A673 (cell line): Measurements from ENCODE around the gene EVPL.

Experiments
- EZH2 ChIP-seq: fragments of 200-600 bp; sonication (generic); IDR thresholded peaks from 2 replicates; pipeline ENCODE4 v1.6.1; 2017; ENCODE audit warnings: borderline replicate concordance, low read depth, mild to moderate bottlenecking, mixed read lengths, antibody characterized with exemption, low read length; ENCODE audit not compliant: poor library complexity, severe bottlenecking
- TF ChIP-seq, protein P1 (sequence below): fragments of 300-800, 200-600 bp; sonication (generic); conservative IDR thresholded peaks from 2 replicates; pipeline ENCODE4 v1.5.1; 2017; ENCODE audit warnings: low read depth, mild to moderate bottlenecking, antibody characterized with exemption, low read length, moderate library complexity, mixed read lengths

DNA sequence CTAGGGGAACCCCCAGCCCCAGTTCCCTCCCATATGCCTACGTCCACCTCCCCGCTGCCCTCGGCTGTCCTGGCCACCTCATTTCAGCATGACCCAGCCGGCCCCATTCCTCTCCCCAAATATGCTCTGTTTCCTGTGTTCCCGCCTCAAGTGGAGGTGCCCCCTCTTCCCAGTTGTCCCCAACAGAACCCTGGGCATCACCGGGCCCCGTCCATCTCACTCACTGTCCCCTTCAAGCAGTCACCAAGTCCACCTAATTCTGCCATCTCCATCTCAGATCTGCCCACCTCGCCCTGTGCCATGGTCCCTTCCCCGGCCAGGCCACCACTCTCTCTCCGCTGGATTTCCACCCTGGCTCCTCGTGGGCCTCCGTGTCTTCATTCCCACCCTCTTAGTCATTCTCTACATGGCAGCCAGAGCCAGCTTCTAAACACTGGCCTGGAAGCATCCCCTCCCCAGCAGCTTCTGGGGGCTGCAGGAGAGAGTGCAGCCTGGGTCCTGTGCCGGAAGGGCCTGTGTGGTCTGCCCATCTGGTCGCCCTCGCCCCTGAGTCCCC, 13.7 kb downstream of the EVPL start:
- TF ChIP-seq, protein P1, sequence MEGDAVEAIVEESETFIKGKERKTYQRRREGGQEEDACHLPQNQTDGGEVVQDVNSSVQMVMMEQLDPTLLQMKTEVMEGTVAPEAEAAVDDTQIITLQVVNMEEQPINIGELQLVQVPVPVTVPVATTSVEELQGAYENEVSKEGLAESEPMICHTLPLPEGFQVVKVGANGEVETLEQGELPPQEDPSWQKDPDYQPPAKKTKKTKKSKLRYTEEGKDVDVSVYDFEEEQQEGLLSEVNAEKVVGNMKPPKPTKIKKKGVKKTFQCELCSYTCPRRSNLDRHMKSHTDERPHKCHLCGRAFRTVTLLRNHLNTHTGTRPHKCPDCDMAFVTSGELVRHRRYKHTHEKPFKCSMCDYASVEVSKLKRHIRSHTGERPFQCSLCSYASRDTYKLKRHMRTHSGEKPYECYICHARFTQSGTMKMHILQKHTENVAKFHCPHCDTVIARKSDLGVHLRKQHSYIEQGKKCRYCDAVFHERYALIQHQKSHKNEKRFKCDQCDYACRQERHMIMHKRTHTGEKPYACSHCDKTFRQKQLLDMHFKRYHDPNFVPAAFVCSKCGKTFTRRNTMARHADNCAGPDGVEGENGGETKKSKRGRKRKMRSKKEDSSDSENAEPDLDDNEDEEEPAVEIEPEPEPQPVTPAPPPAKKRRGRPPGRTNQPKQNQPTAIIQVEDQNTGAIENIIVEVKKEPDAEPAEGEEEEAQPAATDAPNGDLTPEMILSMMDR, result no peak
- no peak for TF ChIP-seq EZH2
